ENCODE results near the gene TPTE.
"Not testable (repeated sequence)": the region's sequence is repeated elsewhere in the genome, so short reads cannot be mapped to it uniquely, and the experiment has no call there.

TPTE gene

DNA sequence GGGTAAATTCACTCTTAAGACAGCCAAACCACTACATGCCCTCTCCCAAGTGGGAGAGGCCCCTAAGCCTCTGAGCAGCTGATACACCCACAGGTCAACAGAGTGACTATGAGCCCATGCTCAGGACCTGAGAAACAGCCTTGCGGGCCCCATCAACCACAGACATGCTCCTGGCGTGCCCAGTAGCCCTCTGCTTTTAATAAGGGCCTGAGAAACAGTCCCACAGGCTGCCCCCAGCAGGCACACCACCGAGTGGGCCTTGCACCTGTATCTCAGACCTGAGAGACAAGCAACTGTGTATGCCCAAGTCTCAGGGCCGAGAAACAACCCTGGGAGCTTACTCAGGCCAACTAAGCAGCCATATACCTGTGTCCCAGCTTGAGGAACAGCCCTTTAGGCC is 26.5 kb downstream of the TPTE start:
- DNase-seq (ENCODE audit: low read depth); H3K27me3 ChIP-seq (replicated peaks; ENCODE audit: control insufficient read depth, insufficient read depth, low read length); H3K36me3 ChIP-seq (ENCODE audit: control insufficient read depth, insufficient read depth, low read length, severe bottlenecking); H3K9me3 ChIP-seq (ENCODE audit: control insufficient read depth, low read length); H3K9ac ChIP-seq (ENCODE audit: low read length); H3K4me3 ChIP-seq (ENCODE audit: low read length); H3K4me1 ChIP-seq (ENCODE audit: control insufficient read depth, insufficient read depth, low read length): not testable (repeated sequence)

DNA sequence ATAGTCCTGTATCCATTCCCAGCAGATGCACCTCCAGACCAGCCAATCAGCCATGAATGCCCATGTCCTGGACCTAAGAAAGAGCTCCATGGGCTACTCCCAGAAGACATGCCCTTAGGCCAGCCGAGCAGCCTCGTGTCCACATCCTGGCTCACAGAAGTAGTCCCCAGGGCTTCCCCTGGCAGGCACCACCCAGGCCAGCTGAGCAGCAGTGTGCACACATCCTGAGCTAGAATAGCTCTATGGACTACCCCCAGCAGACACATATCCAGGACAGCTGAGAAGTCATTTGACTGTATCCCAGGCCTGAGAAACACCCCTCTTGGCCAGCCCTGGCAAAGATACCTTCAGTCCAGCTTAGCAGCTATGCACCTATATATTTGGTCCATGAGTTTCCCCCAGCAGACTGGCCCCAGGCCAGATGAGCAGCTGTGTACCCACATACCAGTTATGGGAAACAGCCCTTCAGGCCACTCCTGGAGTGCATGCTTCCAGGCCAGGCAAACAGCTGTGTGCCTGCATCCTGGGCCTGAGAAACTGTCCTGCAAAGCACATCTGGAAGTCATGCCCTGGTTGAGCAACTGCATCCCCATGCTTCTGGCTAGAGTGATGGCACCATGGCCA is 27.1 kb downstream of the TPTE start:
- not testable (repeated sequence) for H3K27me3 ChIP-seq (replicated peaks; ENCODE audit: control insufficient read depth, insufficient read depth, low read length); H3K9ac ChIP-seq (ENCODE audit: low read length); DNase-seq (ENCODE audit: low read depth); H3K4me1 ChIP-seq (ENCODE audit: control insufficient read depth, insufficient read depth, low read length); H3K9me3 ChIP-seq (ENCODE audit: control insufficient read depth, low read length); H3K4me3 ChIP-seq (ENCODE audit: low read length); H3K36me3 ChIP-seq (ENCODE audit: control insufficient read depth, insufficient read depth, low read length, severe bottlenecking)

DNA sequence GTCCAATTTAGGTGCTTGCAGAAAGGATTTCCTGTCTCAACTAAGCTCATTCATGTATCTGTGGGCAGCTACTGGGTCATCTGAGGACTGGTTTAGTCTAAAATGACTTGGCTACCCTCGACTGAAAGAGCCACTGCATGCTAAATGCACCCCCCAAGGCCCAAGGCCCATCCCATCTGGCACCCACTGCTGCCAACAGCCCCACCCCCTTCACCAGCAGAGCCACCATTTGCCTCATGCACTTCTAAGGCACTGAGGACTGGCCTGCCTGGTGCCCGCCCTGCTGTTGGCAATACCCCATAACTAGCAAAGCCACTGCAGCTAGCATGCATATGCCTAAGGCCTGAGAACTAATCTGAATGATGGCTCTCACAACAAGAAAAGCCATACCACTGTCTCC is 49.4 kb downstream of the TPTE start:
- H3K27me3 ChIP-seq (replicated peaks; ENCODE audit: control insufficient read depth, insufficient read depth, low read length); H3K36me3 ChIP-seq (ENCODE audit: control insufficient read depth, insufficient read depth, low read length, severe bottlenecking); H3K4me1 ChIP-seq (ENCODE audit: control insufficient read depth, insufficient read depth, low read length); H3K4me3 ChIP-seq (ENCODE audit: low read length); H3K9ac ChIP-seq (ENCODE audit: low read length); DNase-seq (ENCODE audit: low read depth): not testable (repeated sequence)
- peaks cover 20% of the 10 kb centered on the region for H3K9me3 ChIP-seq (ENCODE audit: control insufficient read depth, low read length)

DNA sequence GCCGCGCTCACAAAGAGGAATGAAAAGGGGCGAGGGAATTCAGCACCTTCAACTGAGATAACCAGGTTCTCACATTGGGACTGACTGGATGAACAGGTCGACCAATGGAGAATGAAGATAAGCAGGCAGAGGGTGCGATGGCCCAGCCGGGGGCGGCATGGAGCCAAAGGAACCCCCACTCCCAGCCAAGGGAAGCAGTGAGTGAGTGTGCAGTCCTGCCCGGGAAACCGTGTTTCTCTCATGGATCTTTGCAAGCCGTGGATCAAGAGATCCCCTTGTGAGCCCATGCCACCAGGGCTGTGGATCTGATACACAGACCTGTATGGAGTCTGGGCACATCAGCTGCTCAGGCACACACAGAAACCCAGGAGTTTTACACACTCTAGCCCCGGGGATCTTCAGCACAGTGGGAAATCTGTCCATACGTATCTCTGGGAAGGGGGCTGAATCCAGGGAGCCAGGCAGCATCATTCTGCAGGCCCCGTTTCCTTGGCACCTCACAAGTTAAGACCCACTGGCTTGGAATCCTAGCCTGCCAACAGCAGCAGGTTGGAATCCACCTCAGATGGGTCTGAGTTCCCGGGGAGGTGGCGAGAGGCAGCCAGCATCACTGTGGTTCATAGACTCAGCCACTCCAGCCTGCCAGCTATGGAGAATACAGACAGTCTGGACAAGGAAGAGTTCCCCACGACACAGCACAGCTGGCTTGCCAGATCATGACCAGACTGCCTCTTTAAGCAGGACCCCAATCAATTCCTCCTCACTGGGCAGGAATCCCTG is 53.3 kb downstream of the TPTE start:
- H3K9me3 ChIP-seq (ENCODE audit: control insufficient read depth, low read length) = peaks cover 15% of the 10 kb centered on the region
- not testable (repeated sequence) for DNase-seq (ENCODE audit: low read depth)

DNA sequence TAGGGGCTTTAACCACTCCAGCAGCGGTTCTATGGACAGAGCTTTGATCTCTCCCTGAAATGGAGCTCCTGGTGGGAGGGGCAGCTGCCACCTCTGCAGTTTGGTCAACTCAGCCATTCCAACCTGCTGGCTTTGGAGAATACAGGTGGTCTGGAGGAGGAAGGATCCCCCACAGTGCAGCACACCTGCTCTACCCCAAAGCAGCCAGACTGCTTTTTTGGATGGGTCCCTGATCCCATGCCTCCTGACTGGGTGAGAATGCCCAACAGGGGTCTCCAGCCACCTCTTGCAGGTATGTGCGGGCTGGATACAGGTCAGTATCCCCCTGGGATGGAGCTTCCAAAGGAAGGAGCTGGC is 53.9 kb downstream of the TPTE start:
- no peak overlapping the region for H3K4me3 ChIP-seq (ENCODE audit: low read length)
- H3K4me1 ChIP-seq (ENCODE audit: control insufficient read depth, insufficient read depth, low read length) = no peaks in the 10 kb centered on the region
- DNase-seq (ENCODE audit: low read depth) = no peak
- H3K27me3 ChIP-seq (replicated peaks; ENCODE audit: control insufficient read depth, insufficient read depth, low read length) = no peaks in the 10 kb centered on the region
- H3K9ac ChIP-seq (ENCODE audit: low read length) = no peak overlapping the region
- peaks cover 15% of the 10 kb centered on the region for H3K9me3 ChIP-seq (ENCODE audit: control insufficient read depth, low read length)
- no peaks in the 10 kb centered on the region for H3K36me3 ChIP-seq (ENCODE audit: control insufficient read depth, insufficient read depth, low read length, severe bottlenecking)

More for the DNA sequence above, 53.3 kb downstream of the TPTE start:
- H3K36me3 ChIP-seq (ENCODE audit: control insufficient read depth, insufficient read depth, low read length, severe bottlenecking); H3K27me3 ChIP-seq (replicated peaks; ENCODE audit: control insufficient read depth, insufficient read depth, low read length); H3K4me3 ChIP-seq (ENCODE audit: low read length); H3K9ac ChIP-seq (ENCODE audit: low read length); H3K4me1 ChIP-seq (ENCODE audit: control insufficient read depth, insufficient read depth, low read length): not testable (repeated sequence)

DNA sequence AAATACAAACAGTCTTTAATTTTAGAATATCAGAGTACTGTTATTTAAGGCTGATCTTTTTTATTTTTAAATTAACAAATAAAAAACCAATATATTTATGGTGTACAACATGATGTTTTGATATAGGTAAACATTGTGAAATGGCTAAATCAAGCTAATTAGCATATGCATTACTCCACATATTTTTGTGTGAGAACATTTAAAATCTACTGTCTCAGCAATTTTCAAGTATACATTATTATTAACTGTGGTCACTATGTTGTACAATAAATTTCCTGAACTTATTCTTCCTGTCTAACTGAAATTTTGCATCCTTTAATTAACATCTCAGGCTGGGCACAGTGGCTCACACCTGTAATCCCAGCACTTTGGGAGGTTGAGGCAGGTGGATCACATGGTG is 57.5 kb downstream of the TPTE start:
- not testable (repeated sequence) for H3K9me3 ChIP-seq (ENCODE audit: control insufficient read depth, low read length)

DNA sequence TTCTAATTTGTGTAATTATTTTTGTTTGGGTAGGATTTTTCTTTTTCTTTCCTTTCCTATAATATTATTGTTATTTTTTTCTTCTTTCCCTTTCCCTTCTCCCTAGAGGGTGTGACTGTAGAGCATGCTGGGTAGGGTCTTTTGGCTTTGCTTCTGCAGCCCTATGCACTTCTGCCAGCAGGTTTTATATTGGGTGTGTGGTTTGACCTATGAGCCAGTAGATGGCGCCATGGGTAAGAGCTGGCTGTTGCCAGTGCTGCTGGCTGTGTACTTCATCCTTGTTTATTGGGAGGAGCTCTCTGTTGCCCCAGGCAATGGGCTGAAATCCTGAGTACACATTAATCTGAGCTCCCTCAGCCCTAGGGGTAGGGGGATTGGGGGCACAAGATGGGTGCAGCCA is 67.7 kb downstream of the TPTE start:
- not testable (repeated sequence) for H3K36me3 ChIP-seq (ENCODE audit: control insufficient read depth, insufficient read depth, low read length, severe bottlenecking); H3K4me1 ChIP-seq (ENCODE audit: control insufficient read depth, insufficient read depth, low read length); H3K4me3 ChIP-seq (ENCODE audit: low read length); H3K9ac ChIP-seq (ENCODE audit: low read length); H3K27me3 ChIP-seq (replicated peaks; ENCODE audit: control insufficient read depth, insufficient read depth, low read length); DNase-seq (ENCODE audit: low read depth); H3K9me3 ChIP-seq (ENCODE audit: control insufficient read depth, low read length)

More for the DNA sequence above, 57.5 kb downstream of the TPTE start:
- H3K27me3 ChIP-seq (replicated peaks; ENCODE audit: control insufficient read depth, insufficient read depth, low read length); H3K4me3 ChIP-seq (ENCODE audit: low read length); H3K9ac ChIP-seq (ENCODE audit: low read length); H3K36me3 ChIP-seq (ENCODE audit: control insufficient read depth, insufficient read depth, low read length, severe bottlenecking); H3K4me1 ChIP-seq (ENCODE audit: control insufficient read depth, insufficient read depth, low read length); DNase-seq (ENCODE audit: low read depth): not testable (repeated sequence)

DNA sequence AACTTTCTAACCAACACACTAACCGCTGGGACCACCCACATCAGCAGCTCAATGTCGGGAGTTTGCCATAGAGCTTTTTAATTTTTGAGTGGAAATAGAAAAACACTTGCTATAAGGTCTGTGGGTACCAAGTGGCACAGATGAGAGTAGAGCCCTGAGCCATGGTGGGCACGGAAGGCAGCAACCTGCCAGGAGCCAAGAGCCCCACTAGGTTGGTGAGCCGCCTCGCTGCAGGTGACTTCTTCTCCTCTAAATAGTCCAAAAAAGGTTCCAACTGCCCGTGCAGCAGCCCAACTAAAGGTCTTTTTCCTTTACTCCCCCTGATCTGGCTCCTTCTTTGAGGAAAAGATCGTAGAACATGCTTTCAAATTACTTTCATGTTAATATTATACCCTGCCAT is 85.7 kb downstream of the TPTE start:
- not testable (repeated sequence) for DNase-seq (ENCODE audit: low read depth); H3K9me3 ChIP-seq (ENCODE audit: control insufficient read depth, low read length); H3K36me3 ChIP-seq (ENCODE audit: control insufficient read depth, insufficient read depth, low read length, severe bottlenecking); H3K27me3 ChIP-seq (replicated peaks; ENCODE audit: control insufficient read depth, insufficient read depth, low read length); H3K4me3 ChIP-seq (ENCODE audit: low read length); H3K9ac ChIP-seq (ENCODE audit: low read length); H3K4me1 ChIP-seq (ENCODE audit: control insufficient read depth, insufficient read depth, low read length)

DNA sequence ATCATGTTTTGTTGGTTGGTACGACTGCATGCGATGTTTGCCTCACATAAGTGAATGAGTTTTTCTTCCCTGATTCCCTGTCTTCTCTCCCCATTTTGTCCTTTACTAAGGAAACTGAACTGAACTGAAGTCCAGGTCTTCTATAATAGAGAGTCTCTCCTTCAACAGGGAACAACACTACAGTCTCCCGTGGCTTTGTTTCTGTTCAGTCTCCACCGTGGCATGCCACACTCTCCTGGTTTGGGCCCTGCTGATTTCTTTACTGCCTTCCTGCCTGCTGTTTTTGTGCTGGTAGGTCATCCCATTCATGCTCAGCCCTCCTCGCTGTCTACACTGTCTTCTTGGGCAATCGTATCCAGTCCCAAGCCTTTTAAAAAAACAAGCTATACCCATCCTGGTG is 92.9 kb downstream of the TPTE start:
- H3K27me3 ChIP-seq (replicated peaks; ENCODE audit: control insufficient read depth, insufficient read depth, low read length); DNase-seq (ENCODE audit: low read depth); H3K9me3 ChIP-seq (ENCODE audit: control insufficient read depth, low read length); H3K4me1 ChIP-seq (ENCODE audit: control insufficient read depth, insufficient read depth, low read length); H3K9ac ChIP-seq (ENCODE audit: low read length); H3K36me3 ChIP-seq (ENCODE audit: control insufficient read depth, insufficient read depth, low read length, severe bottlenecking); H3K4me3 ChIP-seq (ENCODE audit: low read length): not testable (repeated sequence)

DNA sequence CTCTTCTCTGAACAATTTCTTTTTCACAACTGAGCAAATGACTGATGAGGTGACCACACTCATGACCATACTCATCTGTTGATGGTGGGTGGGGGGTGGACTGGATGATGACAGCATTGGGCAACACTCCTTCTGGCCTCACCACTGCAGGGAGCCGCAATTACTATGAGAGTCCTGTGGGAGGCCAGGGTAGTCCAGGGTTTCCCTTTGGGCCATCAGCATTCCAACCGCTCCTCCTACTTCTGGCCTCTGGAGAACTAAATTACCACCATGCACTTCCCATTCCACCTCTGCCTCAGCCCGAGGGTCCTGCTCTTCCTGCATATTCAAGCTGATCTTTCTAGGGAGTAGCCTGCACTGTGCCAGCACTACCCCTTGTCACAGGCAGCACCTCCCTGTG is 94.7 kb downstream of the TPTE start:
- H3K9me3 ChIP-seq (ENCODE audit: control insufficient read depth, low read length); H3K9ac ChIP-seq (ENCODE audit: low read length); H3K27me3 ChIP-seq (replicated peaks; ENCODE audit: control insufficient read depth, insufficient read depth, low read length); H3K36me3 ChIP-seq (ENCODE audit: control insufficient read depth, insufficient read depth, low read length, severe bottlenecking); DNase-seq (ENCODE audit: low read depth); H3K4me3 ChIP-seq (ENCODE audit: low read length); H3K4me1 ChIP-seq (ENCODE audit: control insufficient read depth, insufficient read depth, low read length): not testable (repeated sequence)

DNA sequence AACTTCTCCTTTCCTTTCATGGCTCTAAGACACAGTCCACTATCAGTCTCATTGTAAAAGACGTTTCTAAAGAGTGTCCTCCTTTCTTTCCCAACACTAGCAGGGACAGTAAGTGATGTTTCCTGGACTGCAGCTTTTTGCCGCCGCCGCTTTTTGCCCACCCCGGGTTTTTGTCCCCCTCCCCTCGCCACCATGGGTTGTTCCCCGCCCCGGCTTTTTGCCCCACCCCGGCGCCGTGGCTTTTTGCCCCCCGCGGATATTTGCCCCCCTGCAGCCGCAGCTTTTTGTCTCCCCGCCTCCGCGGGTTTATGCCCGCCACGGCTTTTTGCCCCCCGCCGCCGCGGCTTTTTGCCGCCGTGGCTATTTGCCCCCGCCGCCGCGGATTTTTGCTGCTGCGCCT is 95.2 kb downstream of the TPTE start:
- Histone ChIP-seq H3K4me1 (ENCODE audit: control insufficient read depth, insufficient read depth, low read length) (no peaks in the 10 kb centered on the region), H3K27me3 (replicated peaks; ENCODE audit: control insufficient read depth, insufficient read depth, low read length) (no peaks in the 10 kb centered on the region), H3K9ac (ENCODE audit: low read length) (no peak overlapping the region), H3K4me3 (ENCODE audit: low read length) (no peak overlapping the region), H3K9me3 (ENCODE audit: control insufficient read depth, low read length) (peaks cover 3% of the 10 kb centered on the region), H3K36me3 (ENCODE audit: control insufficient read depth, insufficient read depth, low read length, severe bottlenecking) (no peaks in the 10 kb centered on the region)
- DNase-seq (ENCODE audit: low read depth) = no peak

All from adipocyte (in vitro differentiated cells).